HL-60 (cell line): ENCODE measurements around the gene DGKE.
A peak's percentile ranks its signal among the peaks of the same experiment; 100 is the strongest.

Experiments
- DNase-seq, 2 experiments: peaks; one replicate each; pipeline ENCODE4 v3.0.0-alpha.2; 2010 to 2020; ENCODE audit warnings: low read depth in 1 of 2, low spot score in 1 of 2
- H3K27ac ChIP-seq: fragments of 250-450 bp; sonication (Bioruptor Pico); replicated peaks from 2 replicates; pipeline ENCODE4 v1.5.1; 2020; ENCODE audit warnings: mild to moderate bottlenecking, moderate library complexity
- H3K27me3 ChIP-seq: fragments of 250-450 bp; sonication (Bioruptor Pico); 2 replicates; pipeline ENCODE4 v1.5.1; 2021; ENCODE audit warnings: mild to moderate bottlenecking, moderate library complexity; ENCODE audit not compliant: insufficient read depth, poor library complexity, severe bottlenecking
- H3K4me3 ChIP-seq: replicated peaks from 2 replicates; pipeline ENCODE4 v1.5.1; 2011; ENCODE audit warnings: mild to moderate bottlenecking, control low read depth, low read length; ENCODE audit not compliant: insufficient read depth
- CTCF ChIP-seq: IDR thresholded peaks from one replicate; pipeline ENCODE4 v1.5.1; 2011; ENCODE audit warnings: low read length, control low read depth, inconsistent platforms; ENCODE audit not compliant: insufficient read depth
- GABPA ChIP-seq: IDR thresholded peaks from 2 replicates; pipeline ENCODE4 v1.6.1; 2012; ENCODE audit warnings: low read depth
- POLR2AphosphoS5 ChIP-seq: IDR thresholded peaks from 2 replicates; pipeline ENCODE4 v1.6.1; 2012; ENCODE audit warnings: low read depth
- REST ChIP-seq: IDR thresholded peaks from 2 replicates; pipeline ENCODE4 v1.6.1; 2012; ENCODE audit warnings: low read depth; ENCODE audit not compliant: insufficient replicate concordance
- SPI1 ChIP-seq: IDR thresholded peaks from 2 replicates; pipeline ENCODE4 v1.6.1; 2012; ENCODE audit warnings: low read depth, mild to moderate bottlenecking, borderline replicate concordance

DGKE gene

GRCh38 chr17:56831369-56832095, 2.4 kb upstream of the DGKE start:
- TF ChIP-seq CTCF (no peak), GABPA (no peak), REST (no peak), SPI1 (no peak), POLR2AphosphoS5 (no peak)
- no peak for DNase-seq
- Histone ChIP-seq H3K27ac (no peak overlapping the region), H3K4me3 (no peak overlapping the region), H3K27me3 (no peaks in the 10 kb centered on the region)

GRCh38 chr17:56832446-56832845, 1.5 kb upstream of the DGKE start:
- TF ChIP-seq CTCF: no peak
- TF ChIP-seq GABPA: no peak
- TF ChIP-seq SPI1: no peak
- no peak for TF ChIP-seq POLR2AphosphoS5
- TF ChIP-seq REST: no peak

GRCh38 chr17:56833057-56833808, 718 bp upstream of the DGKE start:
- Histone ChIP-seq H3K4me3 (peak overlapping the region; percentile 82), H3K27ac (peak overlapping the region; percentile 59), H3K27me3 (no peaks in the 10 kb centered on the region)
- peak; percentile 75 to 79 for DNase-seq
- no peak for TF ChIP-seq SPI1
- no peak for TF ChIP-seq CTCF
- TF ChIP-seq POLR2AphosphoS5: peak; percentile 46; the same call in 1 of the 2 replicates

More at GRCh38 chr17:56832446-56832845, 1.5 kb upstream of the DGKE start:
- peak in 1 of 2 experiments; percentile 13 for DNase-seq
- H3K4me3 ChIP-seq: peak overlapping the region; percentile 82
- H3K27me3 ChIP-seq: no peaks in the 10 kb centered on the region
- H3K27ac ChIP-seq: no peak overlapping the region; the same call in 1 of the 2 replicates
